ENCODE measurements around the gene GRWD1.

GRWD1 gene

GRCh38 chr19:48445606-48446481 lies at the start of gene GRWD1:
Gene GRWD1, plus strand, starts transcription at chr19:48445983. Its CDS starts 23 bp downstream, at chr19:48446006.
- DNase-seq (ENCODE audit: low spot score): peak; percentile 97
- TF ChIP-seq CTCF (IDR thresholded peaks at IDR 0.05; ENCODE audit: extremely low read depth, missing control alignments): no peak

- no peak for DNase-seq (ENCODE audit: low spot score)
- no peak for TF ChIP-seq CTCF (IDR thresholded peaks at IDR 0.05; ENCODE audit: extremely low read depth, missing control alignments)
Measured at GRCh38 chr19:48396016-48396823, 49.6 kb upstream of the GRWD1 start.

GRCh38 chr19:48396824-48397176 lies 49.0 kb upstream of the GRWD1 start:
- no peak for DNase-seq (ENCODE audit: low spot score)
- no peak for TF ChIP-seq CTCF (IDR thresholded peaks at IDR 0.05; ENCODE audit: extremely low read depth, missing control alignments)

GRCh38 chr19:48397263-48398101 lies 48.3 kb upstream of the GRWD1 start:
- no peak for DNase-seq (ENCODE audit: low spot score)
- no peak for TF ChIP-seq CTCF (IDR thresholded peaks at IDR 0.05; ENCODE audit: extremely low read depth, missing control alignments)

- DNase-seq (ENCODE audit: low spot score): no peak
Measured at GRCh38 chr19:48398102-48398374, 47.7 kb upstream of the GRWD1 start.

More at GRCh38 chr19:48398102-48398374, 47.7 kb upstream of the GRWD1 start:
- TF ChIP-seq CTCF (IDR thresholded peaks at IDR 0.05; ENCODE audit: extremely low read depth, missing control alignments): no peak

Data from GM20000 (cell line).